ENCODE data around the gene ST6GALNAC1.

The ST6GALNAC1 gene

DNA sequence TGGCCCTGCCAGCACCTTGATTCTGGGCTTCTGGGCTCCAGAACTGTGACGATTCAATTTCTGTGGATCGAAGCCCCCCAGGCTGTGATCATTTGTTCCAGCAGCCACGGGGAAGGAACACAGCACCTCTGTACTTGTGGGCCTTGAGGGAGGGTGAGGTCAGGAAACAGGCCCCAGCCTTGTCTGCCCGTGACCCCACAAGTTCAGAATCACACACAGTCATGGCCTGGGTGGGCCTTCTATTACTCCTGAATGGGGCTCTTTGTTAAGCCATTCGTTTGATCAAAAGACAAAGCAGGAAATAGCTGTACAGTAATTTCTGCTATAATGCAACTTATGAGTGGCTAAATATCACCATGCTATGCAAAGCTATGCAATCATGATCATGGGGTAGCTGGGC, 68.0 kb downstream of the ST6GALNAC1 start:
- no peak for DNase-seq

Measured in COR-L47 (cell line).